Measurements from ENCODE around the gene ATG4B. TPM values are rescaled to one million over a fixed set of nuclear protein-coding genes. Genes with fewer than 3 reads are reported as not detected.

The ATG4B gene
- total and polyA plus RNA-seq, 2 of the 8 experiments (the other 6 are each of a cell fraction or from before 2014, with no cell fraction given) = 103 to 155 TPM

- DNase-seq (ENCODE audit: low read depth in 1 of 2, low spot score in 2 of 2) = no peak
- Histone ChIP-seq H3K36me3 (ENCODE audit: control insufficient read depth in 2 of 4, insufficient read depth in 4 of 4, low read length in 3 of 4) (peaks cover 4 to 11% (median 8%) of the 10 kb centered on the region in 4 experiments), H4K8ac (ENCODE audit: extremely low read depth, insufficient read depth, low read length) (no peak overlapping the region), H2BK20ac (ENCODE audit: low read length) (no peak overlapping the region), H4K20me1 (replicated peaks in 1 of 2; ENCODE audit: control insufficient read depth in 1 of 2, insufficient read depth in 2 of 2, low read length in 2 of 2) (peaks cover 4 to 8% of the 10 kb centered on the region in 2 experiments), H3K4me1 (replicated peaks in 1 of 4; ENCODE audit: control insufficient read depth in 3 of 4, insufficient read depth in 4 of 4, low read length in 3 of 4) (peaks cover 0 to 5% (median 3%) of the 10 kb centered on the region in 4 experiments; a peak in 4 of 7 replicates), H3K18ac (ENCODE audit: extremely low read depth, low read length) (no peak overlapping the region), H3K27ac (ENCODE audit: low read depth, low read length) (peak overlapping the region; percentile 98; the same call in 1 of the 2 replicates), H3K9ac (replicated peaks in 1 of 4; ENCODE audit: extremely low read depth in 1 of 4, low read depth in 3 of 4, low read length in 3 of 4) (peak overlapping the region in 3 of 4 experiments; percentile 97 to 99 (median 98); a peak in 5 of 7 replicates), H3K14ac (ENCODE audit: insufficient read length) (no peak overlapping the region), H3K4me3 (ENCODE audit: extremely low read depth in 1 of 4, insufficient read depth in 2 of 4, low read depth in 3 of 4, low read length in 4 of 4) (peak overlapping the region; percentile 76 to 83 (median 78)), H3K56ac (replicated peaks; ENCODE audit: insufficient read length, low read depth, low read length) (no peak overlapping the region), H2AFZ (ENCODE audit: low read length) (no peak overlapping the region), H4K91ac (replicated peaks; ENCODE audit: insufficient read length, low read length) (no peak overlapping the region), H3K9me3 (ENCODE audit: insufficient read depth in 2 of 2, low read depth in 1 of 2, low read length in 1 of 2) (no peaks in the 10 kb centered on the region), H3K23ac (ENCODE audit: insufficient read length) (no peak overlapping the region), H3K23me2 (ENCODE audit: low read depth, low read length) (peaks cover 2% of the 10 kb centered on the region; the same call in 1 of the 2 replicates), H3K4ac (replicated peaks; ENCODE audit: insufficient read length, low read depth, low read length) (no peak overlapping the region), H4K5ac (ENCODE audit: insufficient read length, low read depth, low read length) (no peak overlapping the region), H2BK120ac (replicated peaks; ENCODE audit: low read depth, low read length) (no peak overlapping the region), H2BK15ac (ENCODE audit: low read length) (no peak overlapping the region), H2BK12ac (ENCODE audit: low read depth, low read length) (no peak overlapping the region), H3K79me1 (ENCODE audit: low read depth, low read length) (peaks cover 5% of the 10 kb centered on the region; the same call in 1 of the 2 replicates), H3K79me2 (ENCODE audit: control insufficient read depth in 1 of 2, insufficient read depth in 2 of 2, low read length in 2 of 2) (peaks cover 5 to 19% of the 10 kb centered on the region in 2 experiments; a peak in 3 of 4 replicates), H2AK5ac (ENCODE audit: low read depth, low read length) (no peak overlapping the region), H3K4me2 (ENCODE audit: insufficient read depth in 1 of 2, low read depth in 2 of 2, low read length in 2 of 2) (peak overlapping the region; percentile 28 to 83), H3K27me3 (replicated peaks in 1 of 4; ENCODE audit: control insufficient read depth in 3 of 4, extremely low read depth in 1 of 4, insufficient read depth in 3 of 4, low read length in 3 of 4) (no peaks in the 10 kb centered on the region), H2BK5ac (ENCODE audit: low read depth, low read length) (peak overlapping the region; percentile 95; the same call in 1 of the 2 replicates)
- FAIRE-seq = no peak
- CTCF ChIA-PET (ENCODE audit: partially characterized antibody) = interaction anchor here (0.6 to 2.5 kb wide), 8 partner anchors 13 to 286 kb away, joined by 3 to 10 read pairs (median 4); partner anchors contain the start of genes D2HGDH, DTYMK and GAL3ST2
- POLR2A ChIA-PET (ENCODE audit: partially characterized antibody) = interaction anchor here (0.6 to 11.2 kb wide), 26 partner anchors 14 to 569 kb away, joined by 3 to 265 read pairs (median 4); partner anchors contain the start of genes ATG4B, D2HGDH, DTYMK and NEU4
- 3% methylated on average over 13 of the region's 17 CpGs; no CpG with 5 or more reads in 1 of the 2 experiments for WGBS, 2 experiments (ENCODE audit: extremely low coverage in 1 of 2, insufficient coverage in 1 of 2, insufficient read length in 1 of 2, insufficient replicate concordance in 2 of 2, low coverage in 1 of 2, low lambda C conversion rate in 2 of 2, missing lambda C conversion rate in 1 of 2)
- TF ChIP-seq CREB1 (IDR thresholded peaks at IDR 0.05) = no peak
Measured at GRCh38 chr2:241701149-241701398, 63.6 kb downstream of the ATG4B start.

All from H1 (cell line).